ENCODE data around the gene SH3GL1.

- TF ChIP-seq, protein P1, sequence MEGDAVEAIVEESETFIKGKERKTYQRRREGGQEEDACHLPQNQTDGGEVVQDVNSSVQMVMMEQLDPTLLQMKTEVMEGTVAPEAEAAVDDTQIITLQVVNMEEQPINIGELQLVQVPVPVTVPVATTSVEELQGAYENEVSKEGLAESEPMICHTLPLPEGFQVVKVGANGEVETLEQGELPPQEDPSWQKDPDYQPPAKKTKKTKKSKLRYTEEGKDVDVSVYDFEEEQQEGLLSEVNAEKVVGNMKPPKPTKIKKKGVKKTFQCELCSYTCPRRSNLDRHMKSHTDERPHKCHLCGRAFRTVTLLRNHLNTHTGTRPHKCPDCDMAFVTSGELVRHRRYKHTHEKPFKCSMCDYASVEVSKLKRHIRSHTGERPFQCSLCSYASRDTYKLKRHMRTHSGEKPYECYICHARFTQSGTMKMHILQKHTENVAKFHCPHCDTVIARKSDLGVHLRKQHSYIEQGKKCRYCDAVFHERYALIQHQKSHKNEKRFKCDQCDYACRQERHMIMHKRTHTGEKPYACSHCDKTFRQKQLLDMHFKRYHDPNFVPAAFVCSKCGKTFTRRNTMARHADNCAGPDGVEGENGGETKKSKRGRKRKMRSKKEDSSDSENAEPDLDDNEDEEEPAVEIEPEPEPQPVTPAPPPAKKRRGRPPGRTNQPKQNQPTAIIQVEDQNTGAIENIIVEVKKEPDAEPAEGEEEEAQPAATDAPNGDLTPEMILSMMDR (IDR thresholded peaks at IDR 0.05 in 8 of 11, conservative IDR thresholded peaks at IDR 0.05 in 3 of 11) = no peak
- TF ChIP-seq POLR2A (IDR thresholded peaks at IDR 0.05) (no peak), POLR2AphosphoS5 (IDR thresholded peaks at IDR 0.05) (no peak)
These were observed 23.2 kb upstream of the SH3GL1 start for GRCh38 chr19:4423416-4424126.

All from spleen (tissue), 7 donors.